ENCODE measurements around the gene HSPBP1.

Gene HSPBP1

GRCh38 chr19:55257461-55258420 lies 22.2 kb downstream of the HSPBP1 start:
- Mint-ChIP-seq H3K4me3 (peak overlapping the region; percentile 97), H3K27me3 (no peaks in the 10 kb centered on the region), H3K27ac (peak overlapping the region; percentile 97), H3K36me3 (ENCODE audit: low read depth) (peaks cover 75% of the 10 kb centered on the region), H3K9me3 (no peaks in the 10 kb centered on the region), H3K4me1 (ENCODE audit: low read depth) (peaks cover 51% of the 10 kb centered on the region)
- peak; percentile 63 for DNase-seq

- Mint-ChIP-seq H3K27me3 (no peaks in the 10 kb centered on the region), H3K9me3 (no peaks in the 10 kb centered on the region), H3K36me3 (ENCODE audit: low read depth) (peaks cover 74% of the 10 kb centered on the region), H3K4me1 (ENCODE audit: low read depth) (peaks cover 59% of the 10 kb centered on the region), H3K27ac (peak overlapping the region; percentile 97), H3K4me3 (peak overlapping the region; percentile 97)
- DNase-seq: no peak
Measured at GRCh38 chr19:55256562-55257460, 23.1 kb downstream of the HSPBP1 start.

- peaks cover 80% of the 10 kb centered on the region for H3K36me3 Mint-ChIP-seq (ENCODE audit: low read depth)
- peak; percentile 67 for DNase-seq
Measured at GRCh38 chr19:55255618-55256423, 24.1 kb downstream of the HSPBP1 start.

GRCh38 chr19:55254625-55254977 lies 25.3 kb downstream of the HSPBP1 start:
- Mint-ChIP-seq H3K27ac (peak overlapping the region; percentile 97), H3K27me3 (no peaks in the 10 kb centered on the region), H3K9me3 (no peaks in the 10 kb centered on the region), H3K4me1 (ENCODE audit: low read depth) (peaks cover 71% of the 10 kb centered on the region), H3K36me3 (ENCODE audit: low read depth) (peaks cover 87% of the 10 kb centered on the region), H3K4me3 (peak overlapping the region; percentile 97)
- DNase-seq: peak; percentile 45

More at GRCh38 chr19:55255618-55256423, 24.1 kb downstream of the HSPBP1 start:
- Mint-ChIP-seq H3K4me1 (ENCODE audit: low read depth) (peaks cover 69% of the 10 kb centered on the region), H3K27ac (peak overlapping the region; percentile 97), H3K4me3 (peak overlapping the region; percentile 97), H3K9me3 (no peaks in the 10 kb centered on the region), H3K27me3 (no peaks in the 10 kb centered on the region)

GRCh38 chr19:55253842-55254624 lies 25.9 kb downstream of the HSPBP1 start:
- Mint-ChIP-seq H3K9me3 (no peaks in the 10 kb centered on the region), H3K27me3 (no peaks in the 10 kb centered on the region), H3K27ac (peak overlapping the region; percentile 97), H3K36me3 (ENCODE audit: low read depth) (peaks cover 88% of the 10 kb centered on the region), H3K4me1 (ENCODE audit: low read depth) (peaks cover 70% of the 10 kb centered on the region), H3K4me3 (peak overlapping the region; percentile 97)
- peak; percentile 78 for DNase-seq

DNA sequence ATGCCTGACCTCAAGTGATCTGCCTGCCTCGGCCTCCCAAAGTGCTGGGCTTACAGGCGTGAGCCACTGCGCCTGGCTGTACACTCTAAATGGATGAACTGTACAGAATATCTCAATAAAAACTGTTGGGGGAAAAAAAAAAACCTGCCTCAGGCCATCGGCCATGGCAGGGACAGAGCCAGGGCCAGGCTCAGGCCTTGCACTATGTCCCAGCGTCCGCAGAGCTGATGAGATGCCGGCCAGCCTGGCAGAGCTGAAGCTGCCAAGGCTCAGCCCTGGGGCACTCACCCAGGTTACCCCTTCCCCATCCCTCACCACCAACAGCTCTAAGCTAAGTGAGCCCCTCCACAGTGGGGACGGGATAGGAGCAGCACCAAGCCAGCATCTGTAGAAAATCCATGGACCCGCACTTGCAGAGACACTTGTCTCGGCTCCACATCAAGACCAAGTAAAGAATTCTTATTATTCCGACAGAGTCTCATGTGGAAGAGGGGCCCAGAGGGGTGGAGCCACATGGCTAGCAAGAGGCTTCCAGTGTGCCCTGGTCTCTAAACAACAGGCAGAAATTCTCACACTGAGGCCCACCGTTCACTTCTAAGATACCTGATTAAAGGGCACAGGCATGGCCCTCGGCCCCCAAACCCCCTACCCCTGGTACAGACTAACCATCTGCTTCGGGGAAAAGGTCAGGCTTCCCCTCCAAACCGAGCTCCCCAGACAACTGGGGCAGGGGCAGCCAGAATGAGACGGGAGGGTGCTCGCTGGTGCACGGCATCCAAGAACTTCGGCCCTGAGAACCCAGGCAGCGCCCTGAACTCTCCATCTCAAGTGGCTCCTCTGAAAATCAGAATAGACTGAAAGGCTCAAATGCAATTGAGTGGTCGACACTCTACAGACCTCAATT lies 26.9 kb downstream of the HSPBP1 start:
- peaks cover 80% of the 10 kb centered on the region for H3K4me1 Mint-ChIP-seq (ENCODE audit: low read depth)
- H3K27me3 Mint-ChIP-seq: no peaks in the 10 kb centered on the region
- peak overlapping the region; percentile 97 for H3K27ac Mint-ChIP-seq
- peak overlapping the region; percentile 97 for H3K4me3 Mint-ChIP-seq
- no peak for DNase-seq
- peaks cover 95% of the 10 kb centered on the region for H3K36me3 Mint-ChIP-seq (ENCODE audit: low read depth)
- no peaks in the 10 kb centered on the region for H3K9me3 Mint-ChIP-seq

DNA sequence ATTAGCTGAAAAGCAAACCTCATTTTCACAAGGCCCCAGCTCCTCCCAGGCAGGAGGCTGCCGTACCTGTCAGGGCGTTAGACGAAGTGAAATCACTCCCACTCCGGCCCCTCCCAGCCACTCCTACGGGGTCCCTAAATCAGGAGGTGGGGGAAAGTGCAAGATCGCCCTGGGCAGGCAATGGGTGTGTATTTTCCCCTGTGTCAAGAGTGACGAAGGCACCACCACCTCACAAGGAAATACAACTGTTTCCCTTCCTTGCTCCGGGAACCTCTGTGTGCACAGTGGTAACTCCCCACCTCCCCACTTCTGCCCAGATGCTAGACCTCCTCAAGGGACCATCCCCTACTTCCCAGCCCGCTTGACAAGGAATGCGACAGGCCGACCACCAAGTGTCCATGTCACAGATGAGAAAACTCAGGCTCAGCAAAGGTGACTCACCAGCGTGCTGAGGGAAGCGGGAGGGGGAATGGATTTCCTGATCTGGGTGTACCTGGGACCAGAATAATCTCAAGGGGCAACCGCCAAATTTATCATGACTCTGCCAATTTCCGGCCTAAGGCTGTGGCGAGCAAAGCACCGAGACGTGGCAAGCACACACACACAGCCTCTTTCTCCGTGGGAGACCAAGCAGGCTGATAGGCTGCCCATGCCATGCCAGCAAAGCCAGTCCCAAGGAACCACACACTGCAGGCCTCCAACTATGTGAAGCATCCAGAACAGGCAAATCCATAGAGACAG lies 28.4 kb downstream of the HSPBP1 start:
- no peaks in the 10 kb centered on the region for H3K27me3 Mint-ChIP-seq
- peak overlapping the region; percentile 97 for H3K4me3 Mint-ChIP-seq
- H3K9me3 Mint-ChIP-seq: no peaks in the 10 kb centered on the region
- H3K36me3 Mint-ChIP-seq (ENCODE audit: low read depth): peaks cover 95% of the 10 kb centered on the region
- peaks cover 76% of the 10 kb centered on the region for H3K4me1 Mint-ChIP-seq (ENCODE audit: low read depth)
- peak overlapping the region; percentile 97 for H3K27ac Mint-ChIP-seq
- peak; percentile 61 for DNase-seq

- Mint-ChIP-seq H3K4me1 (ENCODE audit: low read depth) (peaks cover 66% of the 10 kb centered on the region), H3K9me3 (no peaks in the 10 kb centered on the region), H3K27me3 (no peaks in the 10 kb centered on the region), H3K4me3 (peak overlapping the region; percentile 97), H3K27ac (peak overlapping the region; percentile 97), H3K36me3 (ENCODE audit: low read depth) (peaks cover 94% of the 10 kb centered on the region)
- DNase-seq: no peak
Measured at GRCh38 chr19:55250262-55251036, 29.5 kb downstream of the HSPBP1 start.

- H3K27ac Mint-ChIP-seq: peak overlapping the region; percentile 97
- no peaks in the 10 kb centered on the region for H3K9me3 Mint-ChIP-seq
- H3K27me3 Mint-ChIP-seq: no peaks in the 10 kb centered on the region
- no peak for DNase-seq
- peaks cover 62% of the 10 kb centered on the region for H3K4me1 Mint-ChIP-seq (ENCODE audit: low read depth)
- H3K4me3 Mint-ChIP-seq: no peak overlapping the region
- H3K36me3 Mint-ChIP-seq (ENCODE audit: low read depth): peaks cover 94% of the 10 kb centered on the region
Measured at GRCh38 chr19:55249841-55250240, 30.1 kb downstream of the HSPBP1 start.

DNA sequence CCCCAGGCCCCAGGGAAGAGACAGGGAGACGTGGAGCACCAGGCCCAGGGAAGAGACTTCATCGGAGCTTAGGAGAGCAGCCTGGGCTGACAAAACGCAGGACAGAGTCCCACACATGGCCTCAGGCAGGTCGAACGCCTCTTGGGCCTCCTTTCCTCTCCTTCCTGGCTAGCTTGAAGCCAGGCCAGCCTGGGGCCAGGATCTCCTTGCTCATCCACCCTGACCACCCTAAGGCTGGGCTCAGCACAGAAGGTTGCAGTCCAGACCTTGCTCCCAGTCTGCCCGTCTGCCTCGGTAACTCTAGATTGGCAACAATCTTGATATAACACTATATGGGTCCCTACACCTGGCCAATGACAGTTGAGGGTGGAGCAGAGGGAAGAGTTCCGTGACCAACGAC lies 31.2 kb downstream of the HSPBP1 start:
- peak overlapping the region; percentile 62 for H3K27ac Mint-ChIP-seq
- H3K4me3 Mint-ChIP-seq: no peak overlapping the region

GRCh38 chr19:55248166-55248675 lies 31.7 kb downstream of the HSPBP1 start:
- no peak for DNase-seq
- Mint-ChIP-seq H3K27me3 (no peaks in the 10 kb centered on the region), H3K36me3 (ENCODE audit: low read depth) (peaks cover 94% of the 10 kb centered on the region), H3K9me3 (no peaks in the 10 kb centered on the region), H3K4me3 (no peak overlapping the region), H3K27ac (peak overlapping the region; percentile 62), H3K4me1 (ENCODE audit: low read depth) (peaks cover 49% of the 10 kb centered on the region)

More for the DNA sequence above, 31.2 kb downstream of the HSPBP1 start:
- no peak for DNase-seq
- Mint-ChIP-seq H3K27me3 (no peaks in the 10 kb centered on the region), H3K4me1 (ENCODE audit: low read depth) (peaks cover 54% of the 10 kb centered on the region), H3K36me3 (ENCODE audit: low read depth) (peaks cover 94% of the 10 kb centered on the region), H3K9me3 (no peaks in the 10 kb centered on the region)
